Adrenal gland (tissue), 5 donors: ENCODE data around the gene IFT88.

Source experiments
- CTCF ChIP-seq, 6 experiments: fragments of 450-650 bp in 4 of 6; fragments of 200-600 bp in 2 of 6; sonication (generic) in 1 of 6; IDR thresholded peaks; 1 replicate in 5 of 6; 2 replicates in 1 of 6; pipeline versions ENCODE4 v1.5.1 to v1.8.0; 2016 to 2021; ENCODE audit warnings: antibody characterized with exemption in 6 of 6, mild to moderate bottlenecking in 2 of 6, moderate library complexity in 1 of 6
- POLR2A ChIP-seq, 2 donors: fragments of 450-650 bp; IDR thresholded peaks; one replicate each; pipeline ENCODE4 v1.6.1; 2017; ENCODE audit warnings: antibody characterized with exemption in 2 of 2, mild to moderate bottlenecking in 2 of 2, moderate library complexity in 1 of 2
- donor health status: DM: no; HTN: no; CAD: no.

DNA sequence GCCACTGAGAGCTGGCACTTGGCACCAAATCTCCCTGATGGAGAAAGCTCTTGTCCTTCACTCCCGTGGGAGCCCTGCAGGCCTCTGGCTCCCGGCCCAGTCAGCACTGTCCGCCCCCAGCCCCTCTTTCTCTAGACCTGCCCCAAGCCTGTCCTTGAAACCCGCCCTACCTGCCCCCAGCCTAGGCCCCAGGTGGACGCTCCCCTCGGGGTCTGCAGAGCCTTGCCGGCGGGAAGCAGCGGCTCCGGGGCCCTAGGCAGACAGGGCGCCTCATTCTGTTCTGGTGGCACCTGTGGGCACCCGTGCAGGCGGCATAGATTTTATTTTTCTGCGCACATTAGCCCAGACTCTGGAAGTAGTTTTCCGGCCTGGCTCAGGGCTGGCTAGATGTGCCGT lies 154.1 kb downstream of the IFT88 start:
- no peak for TF ChIP-seq POLR2A (IDR thresholded peaks at IDR 0.05)
- no peak for TF ChIP-seq CTCF (IDR thresholded peaks at IDR 0.05)
